WTC11 (cell line): ENCODE data around the gene PDZRN3. TPM values are rescaled to one million over a fixed set of nuclear protein-coding genes. Genes with fewer than 3 reads are reported as not detected.

Source experiments
- FOXP1 ChIP-seq: sonication (generic); formaldehyde crosslinking; IDR thresholded peaks from 2 replicates; pipeline ENCODE4 v1.8.0; 2022; ENCODE audit warnings: missing genetic modification reagents, mild to moderate bottlenecking, moderate library complexity, borderline replicate concordance
- PRDM15 ChIP-seq: sonication (generic); formaldehyde crosslinking; IDR thresholded peaks from 2 replicates; pipeline ENCODE4 v1.8.0; 2022; ENCODE audit warnings: missing genetic modification reagents
- STAT6 ChIP-seq: sonication (generic); formaldehyde crosslinking; conservative IDR thresholded peaks from 2 replicates; pipeline ENCODE4 v1.8.1; 2023; ENCODE audit warnings: mild to moderate bottlenecking, low read depth, missing genetic modification reagents, moderate library complexity
- ZMAT4 ChIP-seq: fragments of 250-450 bp; sonication (Bioruptor Pico); IDR thresholded peaks from 2 replicates; pipeline ENCODE4 v1.9.0; 2021; ENCODE audit warnings: mild to moderate bottlenecking
- ZNF512 ChIP-seq: sonication (generic); formaldehyde crosslinking; IDR thresholded peaks from 2 replicates; pipeline ENCODE4 v1.8.1; 2022; ENCODE audit warnings: missing genetic modification reagents, borderline replicate concordance
- total RNA-seq: library from RNA; stranded (reverse); gene quantifications from 3 replicates; pipeline ENCODE4 v1.2.3, GENCODE V29; 2021
- TF ChIP-seq, protein P1 (sequence below): sonication (generic); formaldehyde crosslinking; IDR thresholded peaks from 2 replicates; pipeline ENCODE4 v1.8.1; 2022; ENCODE audit warnings: low read depth, mild to moderate bottlenecking, moderate library complexity, missing genetic modification reagents, borderline replicate concordance
- TF ChIP-seq, protein P2 (sequence below): sonication (generic); formaldehyde crosslinking; IDR thresholded peaks from 2 replicates; pipeline ENCODE4 v1.8.1; 2023; ENCODE audit warnings: mild to moderate bottlenecking, missing genetic modification reagents, moderate library complexity
- TF ChIP-seq, protein P3 (sequence below): sonication (generic); formaldehyde crosslinking; IDR thresholded peaks from 2 replicates; pipeline ENCODE4 v1.8.1; 2023; ENCODE audit warnings: mild to moderate bottlenecking, missing genetic modification reagents, borderline replicate concordance

The PDZRN3 gene
- total RNA-seq, 1 experiment from 2014 or later, result 9.5 TPM

GRCh38 chr3:73624017-73624820 lies 522 bp downstream of the PDZRN3 start (continued):
- no peak for TF ChIP-seq ZMAT4 (CRISPR knock-in tag)
- TF ChIP-seq STAT6 (CRISPR knock-in tag), result no peak; the same call in none of the 2 replicates
- no peak for TF ChIP-seq ZNF512
- TF ChIP-seq, protein P1, sequence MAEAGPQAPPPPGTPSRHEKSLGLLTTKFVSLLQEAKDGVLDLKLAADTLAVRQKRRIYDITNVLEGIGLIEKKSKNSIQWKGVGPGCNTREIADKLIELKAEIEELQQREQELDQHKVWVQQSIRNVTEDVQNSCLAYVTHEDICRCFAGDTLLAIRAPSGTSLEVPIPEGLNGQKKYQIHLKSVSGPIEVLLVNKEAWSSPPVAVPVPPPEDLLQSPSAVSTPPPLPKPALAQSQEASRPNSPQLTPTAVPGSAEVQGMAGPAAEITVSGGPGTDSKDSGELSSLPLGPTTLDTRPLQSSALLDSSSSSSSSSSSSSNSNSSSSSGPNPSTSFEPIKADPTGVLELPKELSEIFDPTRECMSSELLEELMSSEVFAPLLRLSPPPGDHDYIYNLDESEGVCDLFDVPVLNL (CRISPR knock-in tag), result peak; percentile 80; the same call in 1 of the 2 replicates
- TF ChIP-seq, protein P2, sequence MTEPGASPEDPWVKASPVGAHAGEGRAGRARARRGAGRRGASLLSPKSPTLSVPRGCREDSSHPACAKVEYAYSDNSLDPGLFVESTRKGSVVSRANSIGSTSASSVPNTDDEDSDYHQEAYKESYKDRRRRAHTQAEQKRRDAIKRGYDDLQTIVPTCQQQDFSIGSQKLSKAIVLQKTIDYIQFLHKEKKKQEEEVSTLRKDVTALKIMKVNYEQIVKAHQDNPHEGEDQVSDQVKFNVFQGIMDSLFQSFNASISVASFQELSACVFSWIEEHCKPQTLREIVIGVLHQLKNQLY (CRISPR knock-in tag), result peak; percentile 76; the same call in 1 of the 2 replicates
- TF ChIP-seq, protein P3, sequence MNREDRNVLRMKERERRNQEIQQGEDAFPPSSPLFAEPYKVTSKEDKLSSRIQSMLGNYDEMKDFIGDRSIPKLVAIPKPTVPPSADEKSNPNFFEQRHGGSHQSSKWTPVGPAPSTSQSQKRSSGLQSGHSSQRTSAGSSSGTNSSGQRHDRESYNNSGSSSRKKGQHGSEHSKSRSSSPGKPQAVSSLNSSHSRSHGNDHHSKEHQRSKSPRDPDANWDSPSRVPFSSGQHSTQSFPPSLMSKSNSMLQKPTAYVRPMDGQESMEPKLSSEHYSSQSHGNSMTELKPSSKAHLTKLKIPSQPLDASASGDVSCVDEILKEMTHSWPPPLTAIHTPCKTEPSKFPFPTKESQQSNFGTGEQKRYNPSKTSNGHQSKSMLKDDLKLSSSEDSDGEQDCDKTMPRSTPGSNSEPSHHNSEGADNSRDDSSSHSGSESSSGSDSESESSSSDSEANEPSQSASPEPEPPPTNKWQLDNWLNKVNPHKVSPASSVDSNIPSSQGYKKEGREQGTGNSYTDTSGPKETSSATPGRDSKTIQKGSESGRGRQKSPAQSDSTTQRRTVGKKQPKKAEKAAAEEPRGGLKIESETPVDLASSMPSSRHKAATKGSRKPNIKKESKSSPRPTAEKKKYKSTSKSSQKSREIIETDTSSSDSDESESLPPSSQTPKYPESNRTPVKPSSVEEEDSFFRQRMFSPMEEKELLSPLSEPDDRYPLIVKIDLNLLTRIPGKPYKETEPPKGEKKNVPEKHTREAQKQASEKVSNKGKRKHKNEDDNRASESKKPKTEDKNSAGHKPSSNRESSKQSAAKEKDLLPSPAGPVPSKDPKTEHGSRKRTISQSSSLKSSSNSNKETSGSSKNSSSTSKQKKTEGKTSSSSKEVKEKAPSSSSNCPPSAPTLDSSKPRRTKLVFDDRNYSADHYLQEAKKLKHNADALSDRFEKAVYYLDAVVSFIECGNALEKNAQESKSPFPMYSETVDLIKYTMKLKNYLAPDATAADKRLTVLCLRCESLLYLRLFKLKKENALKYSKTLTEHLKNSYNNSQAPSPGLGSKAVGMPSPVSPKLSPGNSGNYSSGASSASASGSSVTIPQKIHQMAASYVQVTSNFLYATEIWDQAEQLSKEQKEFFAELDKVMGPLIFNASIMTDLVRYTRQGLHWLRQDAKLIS (CRISPR knock-in tag), result 0 out of 2 replicates have a peak, but pooled peaks have one; percentile 24
- TF ChIP-seq FOXP1 (CRISPR knock-in tag), result peak; percentile 99
- TF ChIP-seq PRDM15 (CRISPR knock-in tag), result peak; percentile 41; the same call in 1 of the 2 replicates
